Measurements from ENCODE around the gene FAM184A.

The FAM184A gene

GRCh38 chr6:119061215-119061614, 17.2 kb downstream of the FAM184A start:
- in situ Hi-C loops (cut with MboI; ENCODE audit: low sequenced_read_pairs): no loop called here

GRCh38 chr6:119060255-119060907, 18.1 kb downstream of the FAM184A start:
- in situ Hi-C loops (cut with MboI; ENCODE audit: low sequenced_read_pairs): no loop called here

GRCh38 chr6:119055069-119055468, 23.4 kb downstream of the FAM184A start:
- in situ Hi-C loops (cut with MboI; ENCODE audit: low sequenced_read_pairs): no loop called here

DNA sequence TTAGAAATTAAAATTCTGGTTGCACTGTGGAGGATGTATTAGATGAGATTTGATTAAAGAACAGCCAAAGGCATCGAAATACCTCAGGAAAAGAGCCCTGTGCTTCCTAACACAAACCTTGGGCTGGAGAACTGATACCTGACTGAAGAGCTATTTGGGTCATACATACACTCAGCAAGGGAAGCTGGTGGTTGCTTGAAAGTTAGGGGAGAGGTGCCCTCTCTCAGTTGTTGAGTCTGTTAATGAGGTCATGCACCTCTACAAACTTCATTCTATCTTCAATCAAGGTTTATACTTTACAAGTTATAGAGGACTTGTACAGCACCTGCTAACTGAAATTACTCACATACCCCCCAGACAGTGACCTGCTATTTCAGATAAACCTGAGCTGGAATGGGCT, 25.5 kb downstream of the FAM184A start:
- in situ Hi-C loops (cut with MboI; ENCODE audit: low sequenced_read_pairs): no loop called here

- in situ Hi-C loops (cut with MboI; ENCODE audit: low sequenced_read_pairs): no loop called here
These were observed 26.1 kb downstream of the FAM184A start for GRCh38 chr6:119052292-119052889.

- in situ Hi-C loops (cut with MboI; ENCODE audit: low sequenced_read_pairs): no loop called here
These were observed 34.2 kb downstream of the FAM184A start for GRCh38 chr6:119044255-119044654.

GRCh38 chr6:119043783-119044182, 34.7 kb downstream of the FAM184A start:
- in situ Hi-C loops (cut with MboI; ENCODE audit: low sequenced_read_pairs): no loop called here

DNA sequence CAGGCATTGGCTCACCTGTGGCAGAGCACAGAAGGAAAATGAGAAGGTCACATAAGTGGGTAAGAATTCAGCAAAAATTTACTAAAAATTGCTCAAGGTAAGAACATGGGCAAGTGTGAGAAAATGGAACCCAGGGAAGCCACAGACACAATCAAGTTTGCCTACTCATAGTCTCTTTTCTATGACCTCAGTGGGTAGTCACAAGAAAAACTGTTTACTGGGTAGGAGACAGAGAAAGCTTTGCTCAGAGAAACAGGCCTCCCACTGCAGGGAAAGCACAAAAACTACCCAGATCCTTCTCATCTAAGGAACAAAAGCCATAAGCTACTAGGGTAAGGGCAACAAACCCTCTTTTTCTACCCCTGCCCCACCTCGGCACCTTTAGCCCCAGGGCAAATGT, 35.2 kb downstream of the FAM184A start:
- in situ Hi-C loops (cut with MboI; ENCODE audit: low sequenced_read_pairs): no loop called here

- in situ Hi-C loops (cut with MboI; ENCODE audit: low sequenced_read_pairs): no loop called here
These were observed 37.8 kb downstream of the FAM184A start for GRCh38 chr6:119040636-119041035.

- in situ Hi-C loops (cut with MboI; ENCODE audit: low sequenced_read_pairs): no loop called here
These were observed 38.2 kb downstream of the FAM184A start for GRCh38 chr6:119040229-119040628.

GRCh38 chr6:119037941-119038623, 40.4 kb downstream of the FAM184A start:
- in situ Hi-C loops (cut with MboI; ENCODE audit: low sequenced_read_pairs): no loop called here

DNA sequence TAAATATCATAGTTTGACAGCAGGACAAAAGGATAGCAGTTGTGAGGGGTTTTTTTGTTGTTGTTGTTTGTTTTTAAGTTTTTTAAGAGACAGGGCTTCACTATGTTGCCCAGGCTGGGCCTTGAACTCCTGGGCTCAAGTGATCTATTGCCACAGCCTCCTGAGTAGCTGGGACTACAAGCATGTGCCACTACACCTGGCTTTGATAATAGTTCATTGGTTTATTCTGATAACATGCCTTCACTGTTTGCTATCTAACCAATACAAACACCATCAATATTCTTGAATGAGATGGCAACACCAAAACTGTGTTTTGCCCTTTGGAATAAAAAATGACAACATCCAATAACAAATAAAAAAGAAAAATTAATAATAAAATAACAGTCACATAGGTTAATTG, 41.2 kb downstream of the FAM184A start:
- in situ Hi-C loops (cut with MboI; ENCODE audit: low sequenced_read_pairs): no loop called here

DNA sequence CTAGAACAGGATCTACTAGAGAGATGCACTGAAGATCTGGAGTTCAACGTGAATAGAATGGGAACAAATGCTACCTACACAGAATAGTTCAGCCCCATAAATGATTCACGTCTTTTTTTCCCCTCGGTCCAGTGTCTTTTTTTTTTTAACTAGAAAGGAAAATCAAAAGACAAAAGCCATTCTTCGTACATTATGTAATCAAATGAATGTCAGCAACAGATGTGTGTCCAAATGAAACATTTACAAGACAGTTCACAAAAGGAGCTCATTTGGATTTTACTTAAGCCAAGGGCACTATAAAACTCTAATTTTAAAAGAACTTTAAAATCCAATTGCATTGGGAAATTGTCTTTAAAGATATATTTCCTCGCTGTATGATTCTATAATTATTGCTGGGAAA, 42.4 kb downstream of the FAM184A start:
- in situ Hi-C loops (cut with MboI; ENCODE audit: low sequenced_read_pairs): no loop called here

- in situ Hi-C loops (cut with MboI; ENCODE audit: low sequenced_read_pairs): no loop called here
These were observed 43.0 kb downstream of the FAM184A start for GRCh38 chr6:119035459-119035858.

- in situ Hi-C loops (cut with MboI; ENCODE audit: low sequenced_read_pairs): no loop called here
These were observed 43.5 kb downstream of the FAM184A start for GRCh38 chr6:119034827-119035458.

GRCh38 chr6:119032428-119032827, 46.0 kb downstream of the FAM184A start:
- in situ Hi-C loops (cut with MboI; ENCODE audit: low sequenced_read_pairs): no loop called here

- in situ Hi-C loops (cut with MboI; ENCODE audit: low sequenced_read_pairs): no loop called here
These were observed 47.7 kb downstream of the FAM184A start for GRCh38 chr6:119030759-119031158.

- in situ Hi-C loops (cut with MboI; ENCODE audit: low sequenced_read_pairs): no loop called here
These were observed 50.4 kb downstream of the FAM184A start for GRCh38 chr6:119028091-119028490.

- in situ Hi-C loops (cut with MboI; ENCODE audit: low sequenced_read_pairs): no loop called here
These were observed 51.0 kb downstream of the FAM184A start for GRCh38 chr6:119027465-119027864.

- in situ Hi-C loops (cut with MboI; ENCODE audit: low sequenced_read_pairs): no loop called here
These were observed 51.6 kb downstream of the FAM184A start for GRCh38 chr6:119026822-119027221.

DNA sequence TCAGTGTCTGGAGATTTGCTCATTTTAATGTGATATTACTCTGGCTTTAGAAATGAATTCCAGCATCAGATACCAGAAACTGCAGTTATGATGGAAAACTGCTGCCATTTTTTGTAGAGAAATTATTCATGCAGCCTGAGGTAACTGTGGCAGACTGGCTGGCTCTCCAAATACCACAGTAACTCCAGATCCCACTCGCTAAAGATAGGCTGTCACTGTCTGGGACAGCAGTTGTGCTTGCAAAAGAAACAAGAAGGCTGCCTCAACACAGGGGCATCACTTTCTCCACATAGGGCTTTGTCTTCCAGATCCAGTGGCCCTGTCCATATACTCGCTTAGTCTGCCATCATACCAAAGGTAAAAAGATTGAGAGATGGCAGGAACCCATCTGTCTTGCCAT, 52.7 kb downstream of the FAM184A start:
- in situ Hi-C loops (cut with MboI; ENCODE audit: low sequenced_read_pairs): no loop called here

GRCh38 chr6:119024111-119024510, 54.4 kb downstream of the FAM184A start:
- in situ Hi-C loops (cut with MboI; ENCODE audit: low sequenced_read_pairs): no loop called here
